ENCODE data around the gene CORIN.

DNA sequence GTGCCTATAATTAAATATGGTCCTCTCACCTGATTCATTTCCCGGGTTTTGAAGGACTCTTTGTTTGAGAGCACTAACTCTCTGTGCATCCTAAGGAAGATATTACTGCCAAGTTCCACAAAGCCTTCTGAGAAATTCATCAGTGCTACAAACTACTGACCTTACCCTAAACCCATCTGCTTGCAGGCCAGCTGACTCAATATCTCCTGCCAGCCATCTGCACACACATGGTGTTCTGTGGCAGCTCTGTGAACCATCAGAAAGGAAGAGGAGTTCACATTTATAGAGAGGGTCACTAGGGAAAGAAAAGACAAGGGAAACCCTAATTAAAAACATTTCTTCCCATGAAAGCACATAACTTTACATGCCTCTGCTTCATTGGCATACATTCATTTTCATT is 196.1 kb downstream of the CORIN start:
- TF ChIP-seq CBFB (IDR thresholded peaks at IDR 0.05; ENCODE audit: low read depth) = no peak
- TF ChIP-seq, protein P1, sequence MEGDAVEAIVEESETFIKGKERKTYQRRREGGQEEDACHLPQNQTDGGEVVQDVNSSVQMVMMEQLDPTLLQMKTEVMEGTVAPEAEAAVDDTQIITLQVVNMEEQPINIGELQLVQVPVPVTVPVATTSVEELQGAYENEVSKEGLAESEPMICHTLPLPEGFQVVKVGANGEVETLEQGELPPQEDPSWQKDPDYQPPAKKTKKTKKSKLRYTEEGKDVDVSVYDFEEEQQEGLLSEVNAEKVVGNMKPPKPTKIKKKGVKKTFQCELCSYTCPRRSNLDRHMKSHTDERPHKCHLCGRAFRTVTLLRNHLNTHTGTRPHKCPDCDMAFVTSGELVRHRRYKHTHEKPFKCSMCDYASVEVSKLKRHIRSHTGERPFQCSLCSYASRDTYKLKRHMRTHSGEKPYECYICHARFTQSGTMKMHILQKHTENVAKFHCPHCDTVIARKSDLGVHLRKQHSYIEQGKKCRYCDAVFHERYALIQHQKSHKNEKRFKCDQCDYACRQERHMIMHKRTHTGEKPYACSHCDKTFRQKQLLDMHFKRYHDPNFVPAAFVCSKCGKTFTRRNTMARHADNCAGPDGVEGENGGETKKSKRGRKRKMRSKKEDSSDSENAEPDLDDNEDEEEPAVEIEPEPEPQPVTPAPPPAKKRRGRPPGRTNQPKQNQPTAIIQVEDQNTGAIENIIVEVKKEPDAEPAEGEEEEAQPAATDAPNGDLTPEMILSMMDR (IDR thresholded peaks at IDR 0.05 in 2 of 3, conservative IDR thresholded peaks at IDR 0.05 in 1 of 3; ENCODE audit: control insufficient read depth in 2 of 3, extremely low read depth in 1 of 3, insufficient read depth in 1 of 3, low read depth in 3 of 3, low read length in 3 of 3) = no peak
- TF ChIP-seq RFX5 (IDR thresholded peaks at IDR 0.05; ENCODE audit: low read depth, low read length) = no peak
- no peak for TF ChIP-seq PAX5 (IDR thresholded peaks at IDR 0.05; ENCODE audit: borderline replicate concordance, low read depth, low read length)
- TF ChIP-seq, protein P2, sequence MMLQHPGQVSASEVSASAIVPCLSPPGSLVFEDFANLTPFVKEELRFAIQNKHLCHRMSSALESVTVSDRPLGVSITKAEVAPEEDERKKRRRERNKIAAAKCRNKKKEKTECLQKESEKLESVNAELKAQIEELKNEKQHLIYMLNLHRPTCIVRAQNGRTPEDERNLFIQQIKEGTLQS (IDR thresholded peaks at IDR 0.05; ENCODE audit: borderline replicate concordance, extremely low read depth, low read depth, low read length) = no peak
- no peak for TF ChIP-seq ETV6 (conservative IDR thresholded peaks at IDR 0.05 in 1 of 2, IDR thresholded peaks at IDR 0.05 in 1 of 2; ENCODE audit: borderline replicate concordance in 1 of 2, low read depth in 1 of 2)
- no peak for TF ChIP-seq POLR2A (IDR thresholded peaks at IDR 0.05; ENCODE audit: low read depth, low read length)
- TF ChIP-seq MTA3 (IDR thresholded peaks at IDR 0.05; ENCODE audit: borderline replicate concordance, low read length) = no peak
- TF ChIP-seq ZNF274 (IDR thresholded peaks at IDR 0.05; ENCODE audit: insufficient read depth, insufficient read length) = no peak
- TF ChIP-seq SMC3 (IDR thresholded peaks at IDR 0.05; ENCODE audit: borderline replicate concordance, low read length) = no peak
- no peak for TF ChIP-seq EZH2 (IDR thresholded peaks at IDR 0.05; ENCODE audit: borderline replicate concordance, control insufficient read depth, low read depth, low read length)
- TF ChIP-seq FOXK2 (IDR thresholded peaks at IDR 0.05) = no peak

Measured in GM12878 (cell line).